Measurements from ENCODE around the gene GOPC.

GOPC gene

GRCh38 chr6:117597755-117598154 is 4.6 kb downstream of the GOPC start:
- no peak for DNase-seq (ENCODE audit: low read depth, low spot score)

DNA sequence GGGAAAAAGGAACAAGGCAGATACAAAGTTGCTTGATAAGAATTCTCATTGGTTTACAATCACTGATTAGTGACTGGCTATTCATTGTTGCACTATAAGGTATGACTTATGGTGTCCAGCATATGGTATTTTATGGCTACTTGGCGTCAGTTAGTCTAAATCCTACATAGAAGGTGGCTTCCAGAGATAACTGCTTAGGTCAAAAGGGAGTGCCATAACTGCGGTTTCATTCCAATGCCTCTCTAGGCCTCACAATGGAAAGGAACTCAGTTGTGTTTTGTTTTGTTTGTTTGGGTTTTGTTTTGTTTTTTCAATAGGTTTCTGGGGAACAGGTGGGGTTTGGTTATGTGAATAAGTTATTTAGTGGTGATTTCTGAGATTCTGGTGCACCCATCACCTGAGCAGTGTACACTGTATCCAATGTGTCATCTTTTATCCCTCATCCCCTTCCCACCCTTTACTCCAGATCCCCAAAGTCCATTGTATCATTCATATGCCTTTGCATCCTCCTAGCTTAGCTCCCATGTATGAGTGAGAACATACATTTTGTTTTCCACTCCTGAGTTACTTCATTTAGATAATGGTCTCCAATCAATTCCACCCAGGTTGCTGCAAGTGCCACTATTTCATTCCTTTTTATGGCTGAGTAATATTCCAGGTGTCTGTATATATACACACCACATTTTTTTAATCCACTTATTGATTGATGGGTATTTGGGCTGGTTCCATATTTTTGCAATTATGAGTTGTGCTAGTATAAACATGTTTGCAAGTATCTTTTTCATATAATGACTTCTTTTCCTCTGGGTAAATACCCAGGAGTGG is 7.0 kb downstream of the GOPC start:
- H3K4me3 ChIP-seq (ENCODE audit: low read length) = no peak overlapping the region
- no peaks in the 10 kb centered on the region for H3K27me3 ChIP-seq (ENCODE audit: control insufficient read depth, insufficient read depth, low read length)
- DNase-seq (ENCODE audit: low read depth, low spot score) = no peak
- no peaks in the 10 kb centered on the region; the same call in 1 of the 2 replicates for H3K36me3 ChIP-seq (ENCODE audit: control insufficient read depth, insufficient read depth, low read length)
- H3K9me3 ChIP-seq (ENCODE audit: control insufficient read depth, insufficient read depth, low read length) = no peaks in the 10 kb centered on the region; the same call in 1 of the 2 replicates
- no peaks in the 10 kb centered on the region for H3K4me1 ChIP-seq (ENCODE audit: control insufficient read depth, insufficient read depth, low read length)
- no peak overlapping the region for H3K27ac ChIP-seq (ENCODE audit: low read length)
- no CpG with 5 or more reads among the region's 2 CpGs for WGBS (ENCODE audit: insufficient coverage, insufficient read length)

More at GRCh38 chr6:117597755-117598154, 4.6 kb downstream of the GOPC start:
- Histone ChIP-seq H3K4me3 (ENCODE audit: low read length) (no peak overlapping the region), H3K4me1 (ENCODE audit: control insufficient read depth, insufficient read depth, low read length) (no peaks in the 10 kb centered on the region), H3K27me3 (ENCODE audit: control insufficient read depth, insufficient read depth, low read length) (no peaks in the 10 kb centered on the region), H3K36me3 (ENCODE audit: control insufficient read depth, insufficient read depth, low read length) (no peaks in the 10 kb centered on the region), H3K9me3 (ENCODE audit: control insufficient read depth, insufficient read depth, low read length) (no peaks in the 10 kb centered on the region; the same call in 1 of the 2 replicates), H3K27ac (ENCODE audit: low read length) (no peak overlapping the region)
- WGBS (ENCODE audit: insufficient coverage, insufficient read length) = no CpG with 5 or more reads among the region's 2 CpGs

DNA sequence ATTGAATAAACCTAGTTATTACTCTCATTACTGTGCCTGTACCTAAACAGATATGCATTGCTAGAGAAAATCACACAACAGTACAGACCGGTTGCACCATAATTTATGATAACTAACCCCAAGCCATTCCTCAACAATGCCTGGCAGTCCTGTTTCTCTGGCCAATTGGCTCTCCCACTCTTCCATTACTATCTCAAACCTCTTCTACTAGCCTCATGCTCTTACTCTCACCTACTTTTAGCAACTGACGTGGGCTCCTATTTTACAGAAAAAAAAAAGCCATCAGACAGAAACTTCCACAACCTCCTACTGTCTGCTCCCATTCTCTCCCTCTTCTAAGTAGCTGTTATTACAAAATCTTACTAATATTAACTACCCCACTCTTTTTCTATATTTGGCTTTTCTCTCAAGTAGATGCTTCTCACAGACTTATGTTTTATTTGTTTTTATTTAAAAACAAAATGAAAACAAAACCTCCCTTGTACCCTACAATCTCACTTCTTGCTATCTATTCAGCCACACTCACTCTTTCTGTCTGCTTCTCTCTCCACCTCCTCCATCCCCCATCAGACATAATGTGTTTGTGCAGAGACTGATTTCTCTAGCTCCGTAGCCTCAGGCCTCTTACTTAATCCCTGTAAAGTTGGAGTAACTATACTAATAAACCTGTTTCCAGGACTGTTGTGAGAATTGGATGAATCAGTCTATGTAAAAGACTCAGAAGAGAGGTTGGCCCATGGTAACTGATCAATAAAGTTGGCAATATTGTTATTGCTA is 9.1 kb downstream of the GOPC start:
- no CpG with 5 or more reads among the region's 3 CpGs for WGBS (ENCODE audit: insufficient coverage, insufficient read length)
- no peaks in the 10 kb centered on the region for H3K4me1 ChIP-seq (ENCODE audit: control insufficient read depth, insufficient read depth, low read length)
- no peak overlapping the region for H3K27ac ChIP-seq (ENCODE audit: low read length)
- H3K9me3 ChIP-seq (ENCODE audit: control insufficient read depth, insufficient read depth, low read length) = no peaks in the 10 kb centered on the region; the same call in 1 of the 2 replicates
- no peaks in the 10 kb centered on the region for H3K27me3 ChIP-seq (ENCODE audit: control insufficient read depth, insufficient read depth, low read length)
- no peak for DNase-seq (ENCODE audit: low read depth, low spot score)
- no peak overlapping the region for H3K4me3 ChIP-seq (ENCODE audit: low read length)
- H3K36me3 ChIP-seq (ENCODE audit: control insufficient read depth, insufficient read depth, low read length) = no peaks in the 10 kb centered on the region; the same call in 1 of the 2 replicates

- Histone ChIP-seq H3K9me3 (ENCODE audit: control insufficient read depth, insufficient read depth, low read length) (no peaks in the 10 kb centered on the region; the same call in 1 of the 2 replicates), H3K4me3 (ENCODE audit: low read length) (no peak overlapping the region), H3K36me3 (ENCODE audit: control insufficient read depth, insufficient read depth, low read length) (no peaks in the 10 kb centered on the region; the same call in 1 of the 2 replicates), H3K27ac (ENCODE audit: low read length) (no peak overlapping the region), H3K4me1 (ENCODE audit: control insufficient read depth, insufficient read depth, low read length) (no peaks in the 10 kb centered on the region), H3K27me3 (ENCODE audit: control insufficient read depth, insufficient read depth, low read length) (no peaks in the 10 kb centered on the region)
- no CpG with 5 or more reads among the region's 3 CpGs for WGBS (ENCODE audit: insufficient coverage, insufficient read length)
- no peak for DNase-seq (ENCODE audit: low read depth, low spot score)
Observed at GRCh38 chr6:117591405-117591804, 10.9 kb downstream of the GOPC start.

DNA sequence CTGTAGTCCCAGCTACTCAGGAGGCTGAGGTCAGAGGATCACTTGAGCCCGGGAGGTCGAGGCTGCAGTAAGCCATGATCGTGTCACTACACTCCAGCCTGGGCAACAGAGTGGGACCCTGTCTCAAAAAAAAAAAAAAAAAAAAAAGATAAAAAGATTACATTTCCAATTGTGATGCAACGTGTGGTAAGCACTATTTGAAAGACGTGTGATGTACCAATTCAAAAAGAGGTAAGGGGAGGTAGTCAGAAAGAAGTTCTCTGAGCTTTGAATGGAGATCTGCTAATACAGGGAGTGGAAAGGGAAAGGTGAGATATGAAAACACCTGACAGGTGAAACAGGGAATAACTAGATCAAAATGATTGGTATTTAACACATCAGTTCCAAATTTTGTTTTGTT is 11.9 kb downstream of the GOPC start:
- Histone ChIP-seq H3K9me3 (ENCODE audit: control insufficient read depth, insufficient read depth, low read length) (no peaks in the 10 kb centered on the region; the same call in 1 of the 2 replicates), H3K4me1 (ENCODE audit: control insufficient read depth, insufficient read depth, low read length) (no peaks in the 10 kb centered on the region), H3K36me3 (ENCODE audit: control insufficient read depth, insufficient read depth, low read length) (no peaks in the 10 kb centered on the region; the same call in 1 of the 2 replicates), H3K27ac (ENCODE audit: low read length) (no peak overlapping the region), H3K27me3 (ENCODE audit: control insufficient read depth, insufficient read depth, low read length) (no peaks in the 10 kb centered on the region), H3K4me3 (ENCODE audit: low read length) (no peak overlapping the region)
- DNase-seq (ENCODE audit: low read depth, low spot score) = no peak
- no CpG with 5 or more reads among the region's 5 CpGs for WGBS (ENCODE audit: insufficient coverage, insufficient read length)

GRCh38 chr6:117585647-117586046 is 16.7 kb downstream of the GOPC start:
- H3K9me3 ChIP-seq (ENCODE audit: control insufficient read depth, insufficient read depth, low read length) = no peaks in the 10 kb centered on the region
- H3K27me3 ChIP-seq (ENCODE audit: control insufficient read depth, insufficient read depth, low read length) = no peaks in the 10 kb centered on the region
- no peaks in the 10 kb centered on the region; the same call in 1 of the 2 replicates for H3K36me3 ChIP-seq (ENCODE audit: control insufficient read depth, insufficient read depth, low read length)
- DNase-seq (ENCODE audit: low read depth, low spot score) = no peak
- H3K27ac ChIP-seq (ENCODE audit: low read length) = no peak overlapping the region
- no peak overlapping the region for H3K4me3 ChIP-seq (ENCODE audit: low read length)
- no peaks in the 10 kb centered on the region for H3K4me1 ChIP-seq (ENCODE audit: control insufficient read depth, insufficient read depth, low read length)

DNA sequence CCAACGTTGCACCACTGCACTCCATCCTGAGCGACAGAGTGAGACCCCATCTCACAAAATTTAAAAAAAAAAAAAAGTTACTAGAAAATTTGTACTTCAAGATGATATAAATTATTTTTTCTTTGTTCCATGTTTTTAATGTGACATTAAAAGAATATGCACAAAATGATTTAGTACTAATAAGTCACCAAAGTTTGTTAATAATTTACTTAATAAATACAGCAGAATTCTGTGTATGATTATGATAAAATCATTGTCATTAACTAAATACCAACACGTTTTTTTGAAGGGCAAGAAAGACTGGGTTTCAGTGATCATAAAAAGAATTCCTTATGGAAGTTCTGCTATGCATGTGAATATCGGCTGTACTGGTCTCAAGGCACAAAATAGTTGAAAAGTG is 28.1 kb downstream of the GOPC start:
- Histone ChIP-seq H3K27ac (ENCODE audit: low read length) (no peak overlapping the region), H3K4me3 (ENCODE audit: low read length) (no peak overlapping the region), H3K27me3 (ENCODE audit: control insufficient read depth, insufficient read depth, low read length) (no peaks in the 10 kb centered on the region), H3K9me3 (ENCODE audit: control insufficient read depth, insufficient read depth, low read length) (no peaks in the 10 kb centered on the region), H3K36me3 (ENCODE audit: control insufficient read depth, insufficient read depth, low read length) (no peaks in the 10 kb centered on the region), H3K4me1 (ENCODE audit: control insufficient read depth, insufficient read depth, low read length) (no peaks in the 10 kb centered on the region)
- WGBS (ENCODE audit: insufficient coverage, insufficient read length) = no CpG with 5 or more reads among the region's 4 CpGs
- no peak for DNase-seq (ENCODE audit: low read depth, low spot score)

DNA sequence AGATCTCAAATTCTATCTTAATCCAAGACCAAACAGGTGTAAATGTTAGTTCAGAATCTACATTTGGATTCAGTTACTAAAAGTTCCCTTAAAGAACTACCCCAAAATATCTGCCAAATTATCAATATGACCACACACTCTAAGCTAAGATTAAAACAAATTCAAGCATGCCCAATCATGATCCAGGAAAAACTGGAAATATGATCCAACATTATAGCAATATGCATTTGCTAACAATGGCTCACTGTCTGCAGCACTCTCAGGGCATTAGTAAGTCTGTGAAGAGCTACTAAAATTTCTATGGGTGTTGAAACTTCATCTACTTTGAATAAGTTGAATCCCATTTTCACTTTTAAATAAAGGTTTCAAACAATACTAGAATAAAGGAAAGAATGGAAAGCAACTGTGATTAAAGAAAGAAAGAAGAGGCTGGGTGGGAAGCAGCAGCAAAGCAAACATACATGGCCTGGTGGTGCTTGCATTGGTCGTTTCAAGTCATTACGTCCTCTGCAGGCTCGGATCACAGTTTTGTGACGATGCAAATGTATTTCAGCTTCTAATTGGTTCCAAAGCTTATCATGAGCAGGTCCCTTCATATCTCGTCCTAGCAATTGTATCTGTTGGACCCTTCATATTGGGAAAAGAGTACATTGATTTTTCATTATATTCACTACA is 29.2 kb downstream of the GOPC start:
- Histone ChIP-seq H3K4me3 (ENCODE audit: low read length) (no peak overlapping the region), H3K36me3 (ENCODE audit: control insufficient read depth, insufficient read depth, low read length) (no peaks in the 10 kb centered on the region), H3K27ac (ENCODE audit: low read length) (no peak overlapping the region), H3K4me1 (ENCODE audit: control insufficient read depth, insufficient read depth, low read length) (no peaks in the 10 kb centered on the region), H3K9me3 (ENCODE audit: control insufficient read depth, insufficient read depth, low read length) (no peaks in the 10 kb centered on the region), H3K27me3 (ENCODE audit: control insufficient read depth, insufficient read depth, low read length) (no peaks in the 10 kb centered on the region)
- no CpG with 5 or more reads among the region's 5 CpGs for WGBS (ENCODE audit: insufficient coverage, insufficient read length)
- DNase-seq (ENCODE audit: low read depth, low spot score) = no peak

GRCh38 chr6:117568831-117569410 is 33.4 kb downstream of the GOPC start:
- H3K36me3 ChIP-seq (ENCODE audit: control insufficient read depth, insufficient read depth, low read length) = no peaks in the 10 kb centered on the region
- no peak overlapping the region for H3K27ac ChIP-seq (ENCODE audit: low read length)
- no CpG with 5 or more reads among the region's 1 CpG for WGBS (ENCODE audit: insufficient coverage, insufficient read length)
- DNase-seq (ENCODE audit: low read depth, low spot score) = no peak
- H3K4me1 ChIP-seq (ENCODE audit: control insufficient read depth, insufficient read depth, low read length) = no peaks in the 10 kb centered on the region
- no peaks in the 10 kb centered on the region for H3K9me3 ChIP-seq (ENCODE audit: control insufficient read depth, insufficient read depth, low read length)
- no peaks in the 10 kb centered on the region for H3K27me3 ChIP-seq (ENCODE audit: control insufficient read depth, insufficient read depth, low read length)
- H3K4me3 ChIP-seq (ENCODE audit: low read length) = no peak overlapping the region

DNA sequence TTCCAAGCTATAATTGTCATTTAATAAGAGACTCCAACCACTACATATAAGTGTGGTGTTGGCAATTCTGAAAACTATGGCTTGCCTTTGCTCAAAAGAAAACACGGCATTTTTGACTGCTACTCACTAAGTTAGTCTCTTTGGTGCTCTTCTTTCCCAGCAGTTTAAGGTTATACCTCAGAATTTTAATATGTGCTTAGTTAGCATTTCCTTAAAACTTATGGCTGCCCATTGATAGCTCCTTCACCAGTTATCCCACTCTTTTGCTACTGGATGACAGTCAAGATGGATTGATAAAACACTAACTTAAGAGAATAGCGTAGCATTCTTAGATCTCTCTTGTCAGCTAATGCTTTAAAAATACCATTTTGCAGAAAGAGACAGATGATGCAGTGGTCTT is 34.1 kb downstream of the GOPC start:
- no CpG with 5 or more reads among the region's 2 CpGs for WGBS (ENCODE audit: insufficient coverage, insufficient read length)
- no peaks in the 10 kb centered on the region for H3K36me3 ChIP-seq (ENCODE audit: control insufficient read depth, insufficient read depth, low read length)

More for the DNA sequence above, 34.1 kb downstream of the GOPC start:
- Histone ChIP-seq H3K4me1 (ENCODE audit: control insufficient read depth, insufficient read depth, low read length) (no peaks in the 10 kb centered on the region), H3K27ac (ENCODE audit: low read length) (no peak overlapping the region), H3K4me3 (ENCODE audit: low read length) (no peak overlapping the region), H3K9me3 (ENCODE audit: control insufficient read depth, insufficient read depth, low read length) (no peaks in the 10 kb centered on the region), H3K27me3 (ENCODE audit: control insufficient read depth, insufficient read depth, low read length) (no peaks in the 10 kb centered on the region)
- no peak for DNase-seq (ENCODE audit: low read depth, low spot score)
